Keratinocyte (primary cell): ENCODE results near the gene SIMC1.
"Not testable (repeated sequence)": the region's sequence is repeated elsewhere in the genome, so short reads cannot be mapped to it uniquely, and the experiment has no call there.

Experiments used
- EZH2 ChIP-seq: IDR thresholded peaks from one replicate; pipeline ENCODE4 v1.6.1; 2012; ENCODE audit warnings: inconsistent platforms, mild to moderate bottlenecking, low read length, moderate library complexity
- TF ChIP-seq, protein P1 (sequence below), 3 experiments: IDR thresholded peaks in 1 of 3; conservative IDR thresholded peaks in 1 of 3; optimal IDR thresholded peaks in 1 of 3; 2 replicates in 2 of 3; 3 replicates in 1 of 3; pipeline versions ENCODE3 to v1.5.1; 2011; ENCODE audit warnings: low read length in 3 of 3, mild to moderate bottlenecking in 3 of 3, moderate library complexity in 2 of 3, control low read depth in 1 of 3, inconsistent platforms in 1 of 3; ENCODE audit not compliant: insufficient read depth in 2 of 3; ENCODE audit errors: extremely low read depth in 1 of 3

DNA sequence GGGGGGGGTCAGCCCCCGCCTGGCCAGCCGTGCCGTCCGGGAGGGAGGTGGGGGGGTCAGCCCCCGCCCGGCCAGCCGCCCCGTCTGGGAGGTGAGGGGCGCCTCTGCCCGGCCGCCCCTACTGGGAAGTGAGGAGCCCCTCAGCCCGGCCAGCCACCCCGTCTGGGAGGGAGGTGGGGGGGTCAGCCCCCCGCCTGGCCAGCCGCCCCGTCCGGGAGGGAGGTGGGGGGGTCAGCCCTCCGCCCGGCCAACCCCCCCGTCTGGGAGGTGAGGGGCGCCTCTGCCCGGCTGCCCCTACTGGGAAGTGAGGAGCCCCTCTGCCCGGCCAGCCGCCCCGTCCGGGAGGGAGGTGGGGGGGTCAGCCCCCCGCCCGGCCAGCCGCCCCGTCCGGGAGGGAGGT lies 67.1 kb downstream of the SIMC1 start:
- TF ChIP-seq, protein P1, sequence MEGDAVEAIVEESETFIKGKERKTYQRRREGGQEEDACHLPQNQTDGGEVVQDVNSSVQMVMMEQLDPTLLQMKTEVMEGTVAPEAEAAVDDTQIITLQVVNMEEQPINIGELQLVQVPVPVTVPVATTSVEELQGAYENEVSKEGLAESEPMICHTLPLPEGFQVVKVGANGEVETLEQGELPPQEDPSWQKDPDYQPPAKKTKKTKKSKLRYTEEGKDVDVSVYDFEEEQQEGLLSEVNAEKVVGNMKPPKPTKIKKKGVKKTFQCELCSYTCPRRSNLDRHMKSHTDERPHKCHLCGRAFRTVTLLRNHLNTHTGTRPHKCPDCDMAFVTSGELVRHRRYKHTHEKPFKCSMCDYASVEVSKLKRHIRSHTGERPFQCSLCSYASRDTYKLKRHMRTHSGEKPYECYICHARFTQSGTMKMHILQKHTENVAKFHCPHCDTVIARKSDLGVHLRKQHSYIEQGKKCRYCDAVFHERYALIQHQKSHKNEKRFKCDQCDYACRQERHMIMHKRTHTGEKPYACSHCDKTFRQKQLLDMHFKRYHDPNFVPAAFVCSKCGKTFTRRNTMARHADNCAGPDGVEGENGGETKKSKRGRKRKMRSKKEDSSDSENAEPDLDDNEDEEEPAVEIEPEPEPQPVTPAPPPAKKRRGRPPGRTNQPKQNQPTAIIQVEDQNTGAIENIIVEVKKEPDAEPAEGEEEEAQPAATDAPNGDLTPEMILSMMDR (optimal IDR thresholded peaks at IDR 0.05 in 1 of 3, IDR thresholded peaks at IDR 0.05 in 1 of 3, conservative IDR thresholded peaks at IDR 0.05 in 1 of 3; ENCODE audit: extremely low read depth in 1 of 3, insufficient read depth in 2 of 3, low read length in 3 of 3) = not testable (repeated sequence)
- TF ChIP-seq EZH2 = not testable (repeated sequence)
